Measurements from ENCODE around the gene GCHFR. TPM values are rescaled to one million over a fixed set of nuclear protein-coding genes. Genes with fewer than 3 reads are reported as not detected.

GCHFR gene
- polyA plus RNA-seq (ENCODE audit: insufficient read depth in 1 of 5, insufficient read length in 5 of 5, low replicate concordance in 1 of 5) = 10 to 100 TPM; 11.5 to 18.8 (median 13.8) TPM
- long read RNA-seq, donor 1, transcript GCHFR-201 (3 exons, 777 nt) = major isoform, 12 of 45 reads
- long read RNA-seq, donor 1, partial matches to known transcripts = 14 of 45 reads
- long read RNA-seq, donor 1, other reads (novel, unspliced or antisense) = 19 of 45 reads
- long read RNA-seq, donor 2, transcript GCHFR-201 (3 exons, 777 nt) = major isoform, 9 of 10 reads
- long read RNA-seq, donor 2, partial matches to known transcripts = 0 of 10 reads
- long read RNA-seq, donor 2, other reads (novel, unspliced or antisense) = 0 of 10 reads
- long read RNA-seq, donor 3, transcript GCHFR-201 (3 exons, 777 nt) = major isoform, 7 of 12 reads
- long read RNA-seq, donor 3, partial matches to known transcripts = 0 of 12 reads
- long read RNA-seq, donor 3, other reads (novel, unspliced or antisense) = 0 of 12 reads
- long read RNA-seq, donor 4, transcript GCHFR-201 (3 exons, 777 nt) = major isoform, 10 of 10 reads
- long read RNA-seq, donor 4, partial matches to known transcripts = 0 of 10 reads
- long read RNA-seq, donor 4, other reads (novel, unspliced or antisense) = 0 of 10 reads
- long read RNA-seq, donor 5, transcript GCHFR-201 (3 exons, 777 nt) = major isoform, 31 of 31 reads
- long read RNA-seq, donor 5, partial matches to known transcripts = 0 of 31 reads
- long read RNA-seq, donor 5, other reads (novel, unspliced or antisense) = 0 of 31 reads
- long read RNA-seq, donor 6, transcript GCHFR-201 (3 exons, 777 nt) = major isoform, 14 of 16 reads
- long read RNA-seq, donor 6, partial matches to known transcripts = 0 of 16 reads
- long read RNA-seq, donor 6, other reads (novel, unspliced or antisense) = 0 of 16 reads
- long read RNA-seq, donor 7, transcript GCHFR-201 (3 exons, 777 nt) = major isoform, 8 of 33 reads
- long read RNA-seq, donor 7, partial matches to known transcripts = 5 of 33 reads
- long read RNA-seq, donor 7, other reads (novel, unspliced or antisense) = 20 of 33 reads
- long read RNA-seq, donor 8, transcript GCHFR-201 (3 exons, 777 nt) = major isoform, 9 of 9 reads
- long read RNA-seq, donor 8, partial matches to known transcripts = 0 of 9 reads
- long read RNA-seq, donor 8, other reads (novel, unspliced or antisense) = 0 of 9 reads

DNA sequence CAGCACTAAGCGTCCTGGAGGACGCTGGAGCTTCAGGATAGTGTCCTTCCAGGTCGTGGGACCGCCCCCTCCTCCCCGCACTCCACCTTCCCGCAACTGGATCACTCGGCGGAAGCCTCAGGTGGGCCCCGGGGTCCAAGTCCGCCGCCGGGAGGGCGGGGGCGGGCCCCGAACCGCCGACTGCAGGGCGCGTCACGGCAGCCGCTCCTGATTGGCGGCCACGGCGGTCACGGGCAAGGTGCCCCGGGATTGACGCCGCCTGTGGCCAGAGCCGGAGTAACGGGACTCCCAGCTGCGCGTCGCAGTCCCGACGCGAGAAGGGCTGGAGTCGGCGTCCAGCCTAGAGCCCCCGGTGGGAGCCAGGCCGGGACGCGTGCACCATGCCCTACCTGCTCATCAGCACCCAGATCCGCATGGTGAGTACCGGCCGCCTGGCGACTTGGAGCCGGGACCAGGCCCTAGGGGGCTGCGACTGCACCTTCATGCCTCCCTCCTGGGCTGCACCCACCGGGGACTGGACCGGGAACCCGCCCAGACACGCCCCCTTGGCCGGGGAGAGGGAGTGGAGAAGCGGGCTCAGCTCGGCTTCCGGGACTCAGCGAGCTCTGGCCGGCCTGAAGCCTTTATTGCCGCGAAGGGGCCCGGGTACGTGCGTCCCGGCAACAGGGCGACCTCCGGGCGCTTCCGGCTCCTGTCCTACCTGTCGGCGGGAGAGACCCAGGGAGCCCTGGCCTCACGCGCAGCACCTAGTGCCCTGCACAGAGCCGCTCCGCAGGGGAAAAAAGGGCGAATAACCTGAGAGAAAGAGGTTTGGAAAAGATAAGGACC is at the start of gene GCHFR:
TSS of gene GCHFR (plus strand) at position 268 of the 828 bp plus-strand sequence. CDS start at position 381, 113 bp downstream.
- DNase-seq = peak; percentile 81 to 86

DNA sequence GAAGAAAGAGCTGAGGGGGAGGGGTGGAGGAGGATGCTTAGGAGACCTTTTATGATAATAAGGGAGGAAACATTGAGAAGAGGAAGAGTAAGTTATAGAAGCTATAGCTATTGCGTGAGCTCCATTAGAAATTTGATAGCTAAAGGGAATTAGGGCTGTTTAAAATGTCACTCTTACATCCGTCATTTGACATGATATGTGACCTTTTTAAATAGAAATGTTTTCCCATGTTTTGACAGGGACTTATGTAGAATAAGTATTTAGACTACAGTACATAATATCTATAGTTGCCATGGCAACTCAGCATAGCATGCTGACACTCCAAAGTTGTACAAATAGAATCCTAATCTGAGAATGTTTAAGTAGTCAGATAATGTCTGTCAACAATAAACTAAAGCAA is 49.7 kb upstream of the GCHFR start:
- DNase-seq = no peak

DNA sequence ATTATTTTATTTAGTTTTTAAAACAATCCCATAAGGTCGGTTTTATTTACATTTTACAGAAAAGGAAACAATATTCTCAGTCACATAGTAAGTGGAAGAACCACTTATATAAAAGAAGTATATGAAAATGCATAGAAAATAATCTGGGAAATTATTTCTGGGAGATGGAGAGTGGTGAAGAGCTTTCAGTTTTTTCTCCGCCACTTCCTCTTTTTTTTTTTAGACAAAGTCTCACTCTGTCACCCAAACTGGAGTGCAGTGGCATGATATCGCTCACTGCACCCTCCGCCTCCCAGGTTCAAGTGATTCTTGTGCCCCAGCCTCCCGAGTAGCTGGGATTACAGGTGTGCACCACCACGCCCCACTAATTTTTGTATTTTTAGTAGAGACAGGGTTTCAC is 47.7 kb upstream of the GCHFR start:
- no peak for DNase-seq

DNA sequence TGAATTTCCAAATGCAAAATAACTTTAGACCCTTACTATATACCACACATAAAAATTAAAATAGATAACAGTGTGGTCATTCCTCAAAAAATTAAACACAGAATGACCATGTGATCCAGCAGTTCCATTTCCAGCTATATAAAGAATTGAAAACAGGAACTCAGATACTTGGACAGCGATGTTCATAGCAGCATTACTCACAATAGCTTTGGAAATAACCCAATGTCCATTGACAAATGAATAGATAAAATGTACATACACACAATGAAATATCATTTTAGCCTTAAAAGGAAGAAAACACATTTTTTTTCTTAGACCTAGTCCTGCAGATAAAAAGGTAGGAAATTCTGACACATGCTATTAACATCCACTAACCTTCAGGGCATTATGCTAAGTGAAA is 42.2 kb upstream of the GCHFR start:
- no peak for DNase-seq

DNA sequence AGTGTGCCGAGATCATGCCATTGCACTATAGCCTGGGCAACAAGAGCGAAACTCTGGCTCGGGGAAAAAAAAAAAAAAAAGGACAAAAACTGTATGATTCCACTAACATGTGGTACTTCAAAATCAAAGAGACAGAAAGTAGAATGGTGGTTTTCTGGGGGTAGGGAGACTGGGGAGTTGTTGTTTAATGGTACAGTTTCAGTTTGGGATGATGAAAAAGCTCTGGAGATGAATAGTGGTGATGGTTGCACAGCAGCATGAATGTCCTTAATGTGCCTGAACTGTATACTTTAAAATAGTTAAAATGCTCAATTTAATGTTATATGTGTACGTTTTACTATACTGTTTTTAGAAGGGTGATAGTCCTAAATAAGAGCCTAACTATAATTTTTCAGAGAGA is 41.5 kb upstream of the GCHFR start:
- DNase-seq = no peak

DNA sequence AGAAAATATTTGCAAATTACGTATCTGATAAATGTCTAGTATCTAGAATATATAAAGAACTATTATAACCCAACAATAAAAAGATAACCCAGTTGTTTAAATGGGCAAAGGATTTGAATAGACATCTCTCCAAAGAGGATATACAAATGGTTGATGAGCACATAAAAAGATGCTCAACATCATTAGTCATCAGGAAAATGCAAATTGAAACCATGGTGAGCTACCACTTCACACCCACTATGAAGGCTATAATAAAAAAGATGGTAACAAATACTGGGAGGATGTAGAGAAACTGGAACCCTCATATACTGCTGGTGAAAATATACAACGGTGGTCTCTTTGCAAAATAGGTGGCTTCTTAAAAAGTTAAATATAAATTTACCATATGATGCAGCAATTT is 40.9 kb upstream of the GCHFR start:
- DNase-seq = no peak

DNA sequence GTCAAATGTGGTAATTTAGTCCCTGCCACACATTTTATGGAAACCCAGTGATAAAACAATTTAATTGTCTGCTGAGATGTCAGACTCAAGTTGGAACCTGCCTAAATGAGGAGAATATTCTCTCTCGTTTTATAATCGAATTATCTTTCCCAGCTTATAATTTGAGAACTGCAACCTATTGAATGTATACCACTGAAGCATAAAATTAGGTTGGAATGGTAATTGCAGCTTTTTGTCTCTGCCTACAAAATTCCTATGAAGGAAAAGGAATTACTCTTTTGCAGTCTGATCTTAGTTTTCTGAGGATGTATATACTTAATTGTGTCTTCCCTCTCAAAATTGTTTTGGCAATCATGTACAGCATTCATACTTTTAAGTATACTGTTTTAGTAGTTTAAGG is 39.9 kb upstream of the GCHFR start:
- no peak for DNase-seq

DNA sequence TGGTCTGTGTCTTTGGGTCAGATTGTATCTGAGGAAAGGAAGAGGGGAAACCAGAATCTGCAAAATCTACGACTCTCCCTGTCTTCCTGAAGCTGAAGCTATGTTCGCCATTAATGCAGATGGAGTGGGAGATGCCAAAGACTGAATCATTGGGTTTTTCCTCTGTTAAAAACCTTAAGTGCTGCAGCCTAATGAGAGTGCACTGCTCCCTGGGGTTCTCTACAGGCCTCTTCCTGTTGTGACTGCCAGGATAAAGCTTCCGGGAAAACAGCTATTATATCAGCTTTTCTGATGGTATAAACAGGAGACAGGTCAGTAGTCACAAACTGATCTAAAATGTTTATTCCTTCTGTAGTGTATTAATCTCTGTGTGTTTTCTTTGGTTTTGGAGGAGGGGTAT is 32.8 kb upstream of the GCHFR start:
- DNase-seq = no peak

DNA sequence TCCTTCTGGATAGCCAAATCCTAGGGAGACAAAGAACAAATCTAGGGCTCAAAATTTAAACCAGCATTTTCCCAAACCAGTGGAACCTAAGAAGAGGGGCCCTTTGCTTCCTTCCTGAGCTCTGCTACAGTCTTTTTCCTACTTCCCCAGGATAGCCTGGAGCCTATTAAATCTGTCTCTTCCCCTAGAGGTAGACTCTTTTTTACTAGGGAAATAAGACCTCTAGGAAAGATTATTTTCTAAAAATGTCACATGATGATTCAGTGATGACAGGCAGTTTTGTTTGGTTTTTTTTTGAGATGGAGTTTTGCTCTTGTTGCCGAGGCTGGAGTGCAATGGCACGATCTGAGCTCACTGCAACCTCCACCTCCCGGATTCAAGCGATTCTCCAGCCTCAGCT is 27.3 kb upstream of the GCHFR start:
- no peak for DNase-seq

DNA sequence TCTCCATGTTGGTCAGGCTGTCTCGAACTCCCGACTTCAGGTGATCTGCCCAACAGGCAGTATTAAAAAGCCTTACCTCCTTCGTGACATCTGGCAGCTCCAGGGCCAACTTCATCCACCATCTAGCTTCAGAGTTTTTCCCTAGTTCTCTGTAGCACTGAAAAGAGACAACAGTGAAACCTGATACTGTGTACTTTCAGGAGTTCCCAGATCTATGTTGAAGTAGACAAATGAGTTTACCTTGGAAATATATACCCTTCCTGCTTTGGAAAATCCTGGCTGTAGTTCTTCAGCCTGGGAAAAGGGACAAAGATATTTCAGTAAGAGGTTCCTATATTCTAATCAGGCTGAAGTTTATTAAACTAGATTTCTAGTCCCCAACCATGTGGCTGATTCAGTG is 26.8 kb upstream of the GCHFR start:
- DNase-seq = no peak

DNA sequence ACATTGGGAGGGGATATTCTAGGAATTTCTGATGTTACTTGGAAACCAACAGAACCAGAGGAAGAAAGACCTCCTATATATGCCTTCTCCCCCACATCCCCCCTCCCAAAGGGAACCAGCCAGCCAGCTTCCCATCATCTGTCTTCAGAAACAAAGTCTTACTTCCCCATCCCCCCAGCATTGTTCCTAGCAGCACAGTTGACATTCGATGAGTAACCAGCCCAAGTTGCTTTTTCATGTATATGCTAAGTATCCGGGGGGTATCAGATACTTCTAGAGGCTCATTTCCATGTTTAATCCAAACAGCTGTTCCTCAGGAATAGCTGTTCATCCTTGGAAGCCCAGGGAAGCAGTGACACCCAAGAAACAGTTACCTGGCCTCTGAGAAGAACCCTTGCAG is 24.8 kb upstream of the GCHFR start:
- no peak for DNase-seq

DNA sequence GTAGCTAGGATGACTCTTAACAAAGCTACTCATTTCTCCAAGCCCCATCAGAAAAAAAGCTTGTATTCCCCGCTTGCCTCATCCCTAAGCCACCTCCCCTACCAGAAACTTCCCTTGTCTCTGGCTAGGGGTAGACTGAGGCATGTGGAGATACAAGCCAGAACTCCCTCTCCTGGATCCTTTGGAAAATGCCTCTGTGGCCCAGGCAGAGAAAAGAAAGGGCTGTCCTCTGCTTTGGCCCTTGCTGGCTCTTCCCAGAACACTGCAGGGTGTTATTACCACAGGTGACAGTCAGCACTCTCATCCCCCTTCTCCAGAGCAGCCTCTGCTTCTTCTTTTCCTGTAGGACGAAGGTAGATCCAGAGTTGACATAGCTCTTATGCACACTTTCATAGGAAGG is 24.0 kb upstream of the GCHFR start:
- DNase-seq = no peak

DNA sequence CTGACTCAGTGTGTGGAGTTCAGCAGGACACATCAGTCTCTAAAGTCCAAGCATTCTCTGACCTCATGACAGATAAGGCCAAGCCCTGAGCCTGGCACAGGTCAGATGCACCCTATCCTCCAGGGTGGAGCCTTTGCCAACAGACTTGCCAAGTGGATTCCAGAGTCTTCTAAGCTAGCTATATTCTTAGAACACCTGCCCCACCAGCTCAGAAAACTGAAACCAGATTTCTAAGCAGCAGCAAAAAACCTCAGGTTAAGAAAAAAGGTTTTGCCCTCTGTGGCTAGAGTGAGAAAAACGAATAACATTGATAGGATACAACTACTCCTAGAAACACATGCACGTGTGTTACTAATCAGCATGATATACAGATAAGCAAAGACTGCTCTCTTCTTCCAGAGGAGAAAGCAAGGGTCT is 20.4 kb upstream of the GCHFR start:
- DNase-seq = no peak

DNA sequence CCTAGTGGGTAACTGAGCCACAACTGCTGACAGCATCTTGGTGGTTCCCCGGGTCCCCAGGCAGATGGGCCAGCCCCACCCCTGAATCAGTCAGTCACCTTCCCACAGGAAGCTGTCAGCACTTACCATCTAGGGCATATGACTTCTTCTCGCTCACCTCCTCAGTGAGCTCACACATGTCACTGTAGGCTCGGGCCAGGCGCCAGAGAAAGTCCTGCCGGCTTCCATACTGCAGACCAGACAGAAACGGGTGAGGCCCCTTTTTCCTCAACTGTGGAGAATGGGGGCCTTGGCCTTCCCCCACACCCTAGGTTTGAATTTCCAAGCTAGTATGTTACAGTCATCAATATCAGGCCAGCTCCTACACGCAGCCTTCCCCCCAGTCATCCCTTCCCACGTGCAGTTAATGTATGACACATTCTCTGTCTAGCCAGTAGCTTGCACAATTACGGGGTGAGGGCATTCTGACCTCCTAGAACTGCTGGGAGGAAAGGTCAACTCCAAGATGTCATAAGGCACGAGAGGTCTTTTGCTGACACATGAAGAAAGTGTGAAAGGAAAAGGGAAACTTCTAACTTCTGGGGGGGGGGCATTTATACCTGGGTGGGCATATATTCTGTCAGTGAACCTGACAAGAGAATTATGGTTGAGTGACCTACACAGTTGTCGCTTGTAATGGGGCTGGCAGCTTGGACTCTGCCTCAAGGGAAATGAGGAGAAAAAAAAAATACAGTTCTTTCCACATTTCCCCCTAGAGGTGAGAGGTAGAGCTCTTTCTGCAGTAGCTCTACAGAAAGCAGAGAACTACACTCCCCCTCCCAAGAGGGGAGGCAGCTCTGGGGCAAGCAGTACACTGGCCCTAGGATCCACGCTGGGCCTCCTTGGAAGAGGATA is 19.7 kb upstream of the GCHFR start:
- DNase-seq = no peak

DNA sequence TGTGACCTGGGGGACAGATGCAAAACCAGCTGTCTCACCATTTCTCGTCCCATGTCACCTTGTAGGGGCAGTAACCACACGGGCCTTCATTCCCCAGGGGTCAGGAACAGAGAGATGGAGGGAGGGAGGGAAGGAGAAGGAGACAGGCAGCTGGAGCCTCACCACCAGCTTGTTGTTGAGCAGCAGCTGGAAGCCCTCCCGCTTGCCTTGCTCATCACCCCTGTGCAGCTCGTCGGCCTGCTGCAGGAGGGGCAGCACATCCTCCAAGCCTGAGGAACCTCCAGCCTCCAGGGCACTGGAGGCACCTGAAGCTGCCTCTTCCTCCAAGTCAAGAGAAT is 19.1 kb upstream of the GCHFR start:
- no peak for DNase-seq

DNA sequence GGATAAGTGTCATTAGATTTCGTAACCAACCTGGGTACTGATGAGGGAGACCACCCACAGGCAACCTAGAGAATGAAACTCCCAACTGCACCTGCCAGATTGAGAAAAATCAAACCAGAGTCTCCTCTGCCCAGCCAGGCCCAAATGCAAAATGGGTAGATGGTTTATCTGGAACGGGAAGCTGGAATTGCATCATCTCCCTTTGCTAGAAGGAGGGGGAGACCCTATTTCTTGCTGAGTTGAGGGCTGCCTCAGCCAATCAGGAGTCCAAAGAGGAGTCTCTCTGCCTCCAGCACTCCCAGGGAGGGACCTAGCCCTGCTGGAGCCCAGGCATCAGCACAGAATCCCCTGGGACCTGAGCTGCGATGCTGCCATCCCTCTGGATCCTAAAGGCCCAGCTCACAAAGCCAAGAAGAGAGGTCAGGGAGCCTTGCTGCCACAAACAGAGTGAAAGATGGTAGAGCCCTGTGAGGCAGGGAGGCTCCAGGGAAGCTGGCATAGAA is 16.9 kb upstream of the GCHFR start:
- DNase-seq = no peak

DNA sequence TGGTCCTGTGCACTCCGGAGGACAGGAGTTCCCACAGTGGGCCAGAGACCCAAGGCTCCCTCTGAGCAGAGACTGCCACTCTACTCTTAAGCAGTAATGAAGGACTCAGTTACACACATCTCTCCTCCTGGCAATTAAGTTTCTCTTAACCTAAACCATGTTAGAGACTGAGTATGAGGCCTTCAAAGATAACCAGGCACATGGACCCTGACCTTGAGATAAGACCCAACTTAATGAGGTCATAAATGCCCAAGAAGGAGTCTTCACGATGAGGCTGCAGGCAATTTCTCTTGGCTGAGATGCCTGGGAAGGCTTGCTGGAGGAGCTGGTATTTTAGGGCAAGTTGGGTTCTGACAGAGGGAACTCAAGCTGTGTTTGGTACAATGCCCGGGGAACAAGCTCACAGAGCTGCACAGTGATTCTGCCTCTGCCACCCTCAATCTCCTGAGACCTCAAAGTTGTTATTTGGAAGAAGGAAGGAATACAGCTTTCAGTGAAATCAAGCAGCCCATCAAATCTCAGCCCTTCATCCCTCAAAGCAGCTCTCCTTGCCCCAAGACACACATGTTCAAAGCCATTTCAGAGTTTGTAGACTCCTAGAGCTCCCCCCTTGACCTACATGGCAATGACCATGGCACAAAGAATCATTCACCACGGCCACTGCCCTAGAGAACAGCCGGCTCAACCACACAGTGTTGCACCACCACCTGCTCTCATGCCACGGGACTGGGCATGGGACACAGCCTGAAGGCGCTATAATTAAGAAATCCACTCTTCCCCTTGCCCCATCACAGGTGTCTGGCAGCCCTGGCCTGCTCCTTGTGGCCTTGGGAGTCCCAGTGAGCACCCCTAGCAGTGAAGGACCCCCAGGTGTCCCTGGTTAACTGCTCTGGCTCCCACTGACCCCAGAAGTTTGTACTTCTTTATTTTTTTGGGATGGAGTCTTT is 15.9 kb upstream of the GCHFR start:
- DNase-seq = no peak

DNA sequence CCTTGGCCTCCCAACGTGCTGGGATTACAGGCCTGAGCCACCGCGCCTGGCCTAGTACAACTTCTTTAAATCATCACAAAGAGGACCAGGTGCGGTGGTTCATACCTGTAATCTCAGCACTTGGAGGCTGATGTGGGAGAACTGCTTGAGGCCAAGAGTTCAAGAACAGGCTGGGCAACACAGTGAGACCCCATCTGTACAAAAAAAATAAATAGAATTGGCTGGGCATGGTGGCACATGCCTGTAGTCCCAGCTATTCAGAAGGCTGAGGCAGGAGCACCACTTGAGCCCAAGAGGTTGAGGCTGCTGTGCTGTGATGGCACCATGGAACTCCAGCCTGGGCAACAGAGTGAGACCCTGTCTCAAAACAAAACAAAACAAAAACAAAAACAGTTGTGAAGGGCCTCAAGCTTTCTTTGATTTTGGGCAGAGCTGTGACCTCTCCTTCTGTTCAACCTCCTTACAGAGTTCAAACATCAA is 14.7 kb upstream of the GCHFR start:
- DNase-seq = no peak

DNA sequence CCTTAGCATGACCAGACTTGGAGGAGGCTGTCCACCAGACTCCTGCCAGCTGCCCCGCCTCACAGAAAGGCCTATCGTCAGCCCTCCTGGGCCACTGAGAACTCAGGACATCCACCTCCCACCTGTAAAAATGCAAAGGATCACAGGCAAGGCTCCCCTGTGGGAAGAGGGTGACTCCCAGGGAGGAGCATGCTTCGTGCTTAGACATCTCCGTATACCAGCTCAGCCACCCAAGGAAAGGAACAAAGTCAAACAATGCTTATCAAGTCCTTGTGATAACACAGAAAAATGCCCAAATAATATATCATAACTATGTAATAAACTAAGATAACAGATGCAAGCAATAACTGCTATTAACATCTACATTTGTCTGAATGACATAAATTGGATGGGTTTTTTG is 13.0 kb upstream of the GCHFR start:
- DNase-seq = no peak

Data from right lung (tissue), 10 donors.